HepG2 (cell line): ENCODE measurements around the gene GAL3ST1. TPM values are rescaled to one million over a fixed set of nuclear protein-coding genes. Genes with fewer than 3 reads are reported as not detected.

Source experiments
- CBX1 ChIP-seq: IDR thresholded peaks from one replicate; pipeline ENCODE4 v1.6.1; 2016; ENCODE audit warnings: antibody characterized with exemption, low read depth
- CREBL2 ChIP-seq: sonication (generic); formaldehyde crosslinking; IDR thresholded peaks from 2 replicates; pipeline ENCODE4 v1.8.1; 2023; ENCODE audit warnings: missing genetic modification reagents, mild to moderate bottlenecking, borderline replicate concordance
- CSRNP1 ChIP-seq: sonication (generic); formaldehyde crosslinking; IDR thresholded peaks from 2 replicates; pipeline ENCODE4 v1.8.1; 2023; ENCODE audit warnings: mild to moderate bottlenecking, missing genetic modification reagents
- DMTF1 ChIP-seq: sonication (generic); formaldehyde crosslinking; IDR thresholded peaks from 2 replicates; pipeline ENCODE4 v1.4.0; 2020; ENCODE audit warnings: mild to moderate bottlenecking, missing genetic modification reagents
- FLYWCH1 ChIP-seq: sonication (generic); formaldehyde crosslinking; IDR thresholded peaks from 2 replicates; pipeline ENCODE4 v1.8.1; 2023; ENCODE audit warnings: mild to moderate bottlenecking, missing genetic modification reagents
- IRF9 ChIP-seq: sonication (generic); formaldehyde crosslinking; IDR thresholded peaks from 2 replicates; pipeline ENCODE4 v1.8.0; 2022; ENCODE audit warnings: missing genetic modification reagents, mild to moderate bottlenecking, borderline replicate concordance
- MLX ChIP-seq: IDR thresholded peaks from 2 replicates; pipeline ENCODE4 v1.6.1; 2016
- MTF2 ChIP-seq: sonication (generic); formaldehyde crosslinking; IDR thresholded peaks from 2 replicates; pipeline ENCODE4 v1.5.0; 2020; ENCODE audit warnings: missing genetic modification reagents, borderline replicate concordance
- NCOA2 ChIP-seq: sonication (generic); formaldehyde crosslinking; IDR thresholded peaks from 2 replicates; pipeline ENCODE4 v1.8.0; 2022; ENCODE audit warnings: inconsistent platforms
- NFATC3 ChIP-seq: sonication (generic); formaldehyde crosslinking; IDR thresholded peaks from 2 replicates; pipeline ENCODE4 v1.5.1; 2020; ENCODE audit warnings: mild to moderate bottlenecking, missing genetic modification reagents
- NFKBIZ ChIP-seq: IDR thresholded peaks from 2 replicates; pipeline ENCODE4 v1.6.1; 2018; ENCODE audit warnings: missing genetic modification reagents, missing compliant biosample characterization
- NFRKB ChIP-seq: fragments of 450-650 bp; IDR thresholded peaks from 2 replicates; pipeline ENCODE4 v1.6.1; 2017
- PATZ1 ChIP-seq: sonication (generic); formaldehyde crosslinking; IDR thresholded peaks from 2 replicates; pipeline ENCODE4 v1.4.0; 2020; ENCODE audit warnings: missing genetic modification reagents
- PAWR ChIP-seq: sonication (generic); formaldehyde crosslinking; IDR thresholded peaks from 2 replicates; pipeline ENCODE4 v1.4.0; 2020; ENCODE audit warnings: missing genetic modification reagents, mild to moderate bottlenecking, borderline replicate concordance
- RNF2 ChIP-seq: fragments of 450-650 bp; conservative IDR thresholded peaks from 2 replicates; pipeline ENCODE4 v1.6.1; 2016; ENCODE audit warnings: low read depth
- SP5 ChIP-seq: IDR thresholded peaks from 2 replicates; pipeline ENCODE4 v1.6.1; 2016; ENCODE audit warnings: low read depth, borderline replicate concordance
- SRSF1 ChIP-seq: fragments of 200-400 bp; formaldehyde crosslinking; optimal IDR thresholded peaks from 2 replicates; pipeline ENCODE3; 2017; ENCODE audit warnings: mild to moderate bottlenecking, low read depth, low read length, moderate library complexity
- TGIF2 ChIP-seq: IDR thresholded peaks from 2 replicates; pipeline ENCODE4 v1.6.1; 2016; ENCODE audit warnings: control low read depth, missing compliant biosample characterization
- ZBTB37 ChIP-seq: sonication (generic); formaldehyde crosslinking; IDR thresholded peaks from 2 replicates; pipeline ENCODE4 v1.4.0; 2020; ENCODE audit warnings: mild to moderate bottlenecking, missing genetic modification reagents
- ZMAT3 ChIP-seq: sonication (generic); formaldehyde crosslinking; conservative IDR thresholded peaks from 2 replicates; pipeline ENCODE4 v1.7.0; 2021; ENCODE audit warnings: missing genetic modification reagents
- ZNF264 ChIP-seq: sonication (generic); formaldehyde crosslinking; IDR thresholded peaks from 2 replicates; pipeline ENCODE4 v1.4.0; 2020; ENCODE audit warnings: missing genetic modification reagents
- ZNF644 ChIP-seq: IDR thresholded peaks from 2 replicates; pipeline ENCODE4 v1.6.1; 2016; ENCODE audit warnings: low read depth
- polyA plus RNA-seq, 8 experiments: library from polyadenylated mRNA; depleted of rRNA in 3 of 8; stranded (reverse) in 7 of 8; unstranded in 1 of 8; fragments of >200 nt; fragmentation: Illumina TruSeq in 4 of 8; extraction: Trizol in 4 of 8; gene quantifications; 2 replicates each; pipeline versions ENCODE4 v1.2.1 to v1.2.3, GENCODE V29; 2011 to 2016; ENCODE audit warnings: low read depth in 4 of 8, missing spikeins in 1 of 8, mixed read lengths in 1 of 8; ENCODE audit not compliant: insufficient read depth in 1 of 8
- total RNA-seq, 5 experiments: library from RNA; depleted of rRNA; stranded (reverse); fragments of >200 nt; fragmentation: Illumina TruSeq; extraction: Trizol; gene quantifications; 2 replicates each; pipeline ENCODE4 v1.2.3, GENCODE V29; 2016; ENCODE audit warnings: low read depth in 1 of 5

The GAL3ST1 gene
- total and polyA plus RNA-seq, 2 of the 13 experiments (the other 11 are each of a cell fraction or from before 2014, with no cell fraction given): 4.4 to 14.7 TPM

- no peak for TF ChIP-seq CSRNP1 (CRISPR knock-in tag)
- TF ChIP-seq NFRKB: no peak
- no peak for TF ChIP-seq CREBL2 (CRISPR knock-in tag)
- 0 out of 2 replicates have a peak, but pooled peaks have one; percentile 13 for TF ChIP-seq IRF9
- no peak for TF ChIP-seq NFATC3 (CRISPR knock-in tag)
- TF ChIP-seq DMTF1: no peak
- TF ChIP-seq ZBTB37 (CRISPR knock-in tag): no peak
- no peak for TF ChIP-seq MLX (CRISPR knock-in tag)
- no peak for TF ChIP-seq RNF2
- TF ChIP-seq CBX1: no peak
- no peak for TF ChIP-seq ZNF264 (CRISPR knock-in tag)
- TF ChIP-seq NCOA2 (CRISPR knock-in tag): no peak
- peak; percentile 24; the same call in 1 of the 2 replicates for TF ChIP-seq SP5 (CRISPR knock-in tag)
- peak; percentile 91 for TF ChIP-seq PATZ1
- TF ChIP-seq ZMAT3 (CRISPR knock-in tag): no peak
- no peak for TF ChIP-seq ZNF644 (CRISPR knock-in tag)
- TF ChIP-seq PAWR (CRISPR knock-in tag): no peak
- TF ChIP-seq NFKBIZ (CRISPR knock-in tag): no peak
- no peak for TF ChIP-seq FLYWCH1 (CRISPR knock-in tag)
- no peak for TF ChIP-seq MTF2 (CRISPR knock-in tag)
- TF ChIP-seq SRSF1: peak; percentile 29
- no peak for TF ChIP-seq TGIF2
Measured at GRCh38 chr22:30572840-30573593, 1.4 kb downstream of the GAL3ST1 start (continued).
